Right kidney (tissue), 1 donor: ENCODE results near the gene CADM4.
A peak's percentile ranks its signal among the peaks of the same experiment; 100 is the strongest.

Source experiments
- DNase-seq: peaks from one replicate; pipeline ENCODE4 v3.0.0-alpha.2; 2016

The CADM4 gene

GRCh38 chr19:43634872-43635560 is 4.6 kb downstream of the CADM4 start:
- peak; percentile 60 for DNase-seq

- DNase-seq: no peak
Observed at GRCh38 chr19:43634506-43634871, 5.2 kb downstream of the CADM4 start.

GRCh38 chr19:43634068-43634467 is 5.6 kb downstream of the CADM4 start:
- no peak for DNase-seq

GRCh38 chr19:43633520-43633919 is 6.1 kb downstream of the CADM4 start:
- no peak for DNase-seq

- no peak for DNase-seq
Observed at GRCh38 chr19:43631491-43631890, 8.2 kb downstream of the CADM4 start.

- no peak for DNase-seq
Observed at GRCh38 chr19:43628646-43629326, 10.9 kb downstream of the CADM4 start.

- DNase-seq: no peak
Observed at GRCh38 chr19:43626838-43627237, 12.8 kb downstream of the CADM4 start.

- DNase-seq: no peak
Observed at GRCh38 chr19:43625918-43626579, 13.6 kb downstream of the CADM4 start.

GRCh38 chr19:43624933-43625332 is 14.7 kb downstream of the CADM4 start:
- no peak for DNase-seq

- DNase-seq: no peak
Observed at GRCh38 chr19:43623889-43624670, 15.6 kb downstream of the CADM4 start.

GRCh38 chr19:43622956-43623355 is 16.7 kb downstream of the CADM4 start:
- no peak for DNase-seq

GRCh38 chr19:43622070-43622469 is 17.6 kb downstream of the CADM4 start:
- no peak for DNase-seq

GRCh38 chr19:43620061-43621001 is 19.3 kb downstream of the CADM4 start:
- no peak for DNase-seq

GRCh38 chr19:43619262-43620060 is 20.2 kb downstream of the CADM4 start, which contains the start of gene ZNF428:
Gene ZNF428 (minus strand): TSS chr19:43619629. CDS start chr19:43614304, 5,325 bp downstream.
- DNase-seq: peak; percentile 98

- no peak for DNase-seq
Observed at GRCh38 chr19:43618921-43619261, 20.8 kb downstream of the CADM4 start.

GRCh38 chr19:43616954-43617353 is 22.7 kb downstream of the CADM4 start:
- DNase-seq: no peak

- DNase-seq: no peak
Observed at GRCh38 chr19:43616306-43616705, 23.3 kb downstream of the CADM4 start.

GRCh38 chr19:43612374-43612773 is 27.3 kb downstream of the CADM4 start:
- no peak for DNase-seq

- DNase-seq: no peak
Observed at GRCh38 chr19:43611788-43612187, 27.9 kb downstream of the CADM4 start, which contains the start of gene SRRM5. Gene SRRM5 (plus strand): TSS chr19:43612088. CDS start chr19:43612122, 34 bp downstream.

- no peak for DNase-seq
Observed at GRCh38 chr19:43610493-43610892, 29.2 kb downstream of the CADM4 start.

- no peak for DNase-seq
Observed at GRCh38 chr19:43609872-43610271, 29.8 kb downstream of the CADM4 start.
